HepG2 (cell line): ENCODE data around the gene PDLIM7. TPM values are rescaled to one million over a fixed set of nuclear protein-coding genes. Genes with fewer than 3 reads are reported as not detected.

Experiments used
- ADNP ChIP-seq: sonication (generic); formaldehyde crosslinking; IDR thresholded peaks from 2 replicates; pipeline ENCODE4 v1.4.0; 2020; ENCODE audit warnings: missing genetic modification reagents
- ASH2L ChIP-seq: fragments of 300-600, 200-600 bp; sonication (generic); IDR thresholded peaks from 2 replicates; pipeline ENCODE4 v1.7.0; 2017; ENCODE audit warnings: low read depth, mild to moderate bottlenecking, moderate library complexity, mixed read lengths, low read length; ENCODE audit not compliant: insufficient read length
- FOXO1 ChIP-seq: sonication (generic); formaldehyde crosslinking; IDR thresholded peaks from 2 replicates; pipeline ENCODE4 v1.4.0; 2020; ENCODE audit warnings: missing genetic modification reagents
- KAT7 ChIP-seq: IDR thresholded peaks from 2 replicates; pipeline ENCODE4 v1.6.1; 2018; ENCODE audit warnings: borderline replicate concordance, missing compliant biosample characterization
- MED13 ChIP-seq: sonication (generic); formaldehyde crosslinking; IDR thresholded peaks from 2 replicates; pipeline ENCODE4 v1.5.0; 2020; ENCODE audit warnings: missing genetic modification reagents
- SNAPC2 ChIP-seq: sonication (generic); formaldehyde crosslinking; IDR thresholded peaks from 2 replicates; pipeline ENCODE4 v1.8.1; 2022; ENCODE audit warnings: mild to moderate bottlenecking, missing genetic modification reagents
- ZMAT3 ChIP-seq: sonication (generic); formaldehyde crosslinking; conservative IDR thresholded peaks from 2 replicates; pipeline ENCODE4 v1.7.0; 2021; ENCODE audit warnings: missing genetic modification reagents
- ZNF256 ChIP-seq: sonication (generic); formaldehyde crosslinking; conservative IDR thresholded peaks from 2 replicates; pipeline ENCODE4 v1.4.0; 2020; ENCODE audit warnings: missing genetic modification reagents
- ZNF501 ChIP-seq: sonication (generic); formaldehyde crosslinking; IDR thresholded peaks from 2 replicates; pipeline ENCODE4 v1.5.1; 2020; ENCODE audit warnings: mild to moderate bottlenecking, moderate library complexity, missing genetic modification reagents
- ZNF563 ChIP-seq: sonication (generic); formaldehyde crosslinking; IDR thresholded peaks from 2 replicates; pipeline ENCODE4 v1.8.0; 2022; ENCODE audit warnings: mild to moderate bottlenecking, moderate library complexity, missing genetic modification reagents
- ZNF564 ChIP-seq: sonication (generic); formaldehyde crosslinking; IDR thresholded peaks from 2 replicates; pipeline ENCODE4 v1.8.1; 2023; ENCODE audit warnings: mild to moderate bottlenecking, missing genetic modification reagents
- ZNF674 ChIP-seq: sonication (generic); formaldehyde crosslinking; IDR thresholded peaks from 2 replicates; pipeline ENCODE4 v1.5.0; 2020; ENCODE audit warnings: low read depth, mild to moderate bottlenecking, missing genetic modification reagents
- ZNF883 ChIP-seq: sonication (generic); formaldehyde crosslinking; IDR thresholded peaks from 2 replicates; pipeline ENCODE4 v1.5.1; 2020; ENCODE audit warnings: mild to moderate bottlenecking, missing genetic modification reagents; ENCODE audit errors: not compliant biosample characterization
- polyA plus RNA-seq, 8 experiments: library from polyadenylated mRNA; depleted of rRNA in 3 of 8; stranded (reverse) in 7 of 8; unstranded in 1 of 8; fragments of >200 nt; fragmentation: Illumina TruSeq in 4 of 8; extraction: Trizol in 4 of 8; gene quantifications; 2 replicates each; pipeline versions ENCODE4 v1.2.1 to v1.2.3, GENCODE V29; 2011 to 2016; ENCODE audit warnings: low read depth in 4 of 8, missing spikeins in 1 of 8, mixed read lengths in 1 of 8; ENCODE audit not compliant: insufficient read depth in 1 of 8
- total RNA-seq, 5 experiments: library from RNA; depleted of rRNA; stranded (reverse); fragments of >200 nt; fragmentation: Illumina TruSeq; extraction: Trizol; gene quantifications; 2 replicates each; pipeline ENCODE4 v1.2.3, GENCODE V29; 2016; ENCODE audit warnings: low read depth in 1 of 5
- TF ChIP-seq, protein P1 (sequence below): sonication (generic); formaldehyde crosslinking; IDR thresholded peaks from 2 replicates; pipeline ENCODE4 v1.5.0; 2020; ENCODE audit warnings: mild to moderate bottlenecking, missing genetic modification reagents, borderline replicate concordance
- TF ChIP-seq, protein P2 (sequence below): IDR thresholded peaks from 2 replicates; pipeline ENCODE4 v1.6.1; 2012; ENCODE audit warnings: low read depth, low read length, improper control_type of control experiment
- TF ChIP-seq, protein P3 (sequence below): sonication (generic); formaldehyde crosslinking; IDR thresholded peaks from 2 replicates; pipeline ENCODE4 v1.4.0; 2020; ENCODE audit warnings: missing genetic modification reagents, borderline replicate concordance

The PDLIM7 gene
- total and polyA plus RNA-seq, 2 of the 13 experiments (the other 11 are each of a cell fraction or from before 2014, with no cell fraction given) = 21.1 to 31.3 TPM

DNA sequence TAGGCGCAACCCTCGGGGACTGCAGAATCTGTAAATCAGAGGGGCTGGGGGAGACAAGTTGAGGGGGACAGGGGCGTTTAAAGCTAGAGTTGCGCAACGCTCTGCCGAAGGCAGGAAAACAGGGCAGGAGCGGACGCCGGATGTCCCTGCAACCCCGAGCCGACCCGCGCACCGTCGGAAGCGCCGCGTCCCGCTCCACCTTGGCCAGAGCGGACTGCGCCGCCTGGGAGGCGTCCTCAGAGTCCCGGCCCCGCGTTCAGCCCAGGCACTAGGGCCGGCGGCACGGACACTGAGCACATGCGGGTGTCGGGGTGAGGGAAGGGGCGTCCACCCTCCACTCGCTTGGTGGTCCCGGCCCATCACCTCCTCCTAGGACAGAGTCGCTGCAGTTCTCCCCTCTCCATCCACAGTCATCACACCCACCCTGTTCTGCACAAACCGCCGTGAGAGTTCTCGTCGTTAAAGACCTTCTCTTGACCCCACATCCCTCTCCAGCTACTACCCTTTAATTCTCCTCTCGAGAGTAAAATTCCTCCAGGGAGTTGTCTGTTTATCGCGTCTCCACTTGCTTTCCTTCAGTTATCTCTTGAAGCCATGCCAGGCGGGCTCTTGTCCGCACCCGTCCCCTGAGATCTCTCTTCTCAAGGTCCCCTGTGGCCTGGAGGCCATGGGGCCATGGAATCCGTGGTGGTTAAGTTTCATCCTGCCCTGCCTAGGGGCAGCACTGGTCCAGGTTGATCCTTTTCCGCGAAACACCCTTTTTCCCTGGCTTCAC, 796 bp upstream of the PDLIM7 start (continued):
- TF ChIP-seq, protein P1, sequence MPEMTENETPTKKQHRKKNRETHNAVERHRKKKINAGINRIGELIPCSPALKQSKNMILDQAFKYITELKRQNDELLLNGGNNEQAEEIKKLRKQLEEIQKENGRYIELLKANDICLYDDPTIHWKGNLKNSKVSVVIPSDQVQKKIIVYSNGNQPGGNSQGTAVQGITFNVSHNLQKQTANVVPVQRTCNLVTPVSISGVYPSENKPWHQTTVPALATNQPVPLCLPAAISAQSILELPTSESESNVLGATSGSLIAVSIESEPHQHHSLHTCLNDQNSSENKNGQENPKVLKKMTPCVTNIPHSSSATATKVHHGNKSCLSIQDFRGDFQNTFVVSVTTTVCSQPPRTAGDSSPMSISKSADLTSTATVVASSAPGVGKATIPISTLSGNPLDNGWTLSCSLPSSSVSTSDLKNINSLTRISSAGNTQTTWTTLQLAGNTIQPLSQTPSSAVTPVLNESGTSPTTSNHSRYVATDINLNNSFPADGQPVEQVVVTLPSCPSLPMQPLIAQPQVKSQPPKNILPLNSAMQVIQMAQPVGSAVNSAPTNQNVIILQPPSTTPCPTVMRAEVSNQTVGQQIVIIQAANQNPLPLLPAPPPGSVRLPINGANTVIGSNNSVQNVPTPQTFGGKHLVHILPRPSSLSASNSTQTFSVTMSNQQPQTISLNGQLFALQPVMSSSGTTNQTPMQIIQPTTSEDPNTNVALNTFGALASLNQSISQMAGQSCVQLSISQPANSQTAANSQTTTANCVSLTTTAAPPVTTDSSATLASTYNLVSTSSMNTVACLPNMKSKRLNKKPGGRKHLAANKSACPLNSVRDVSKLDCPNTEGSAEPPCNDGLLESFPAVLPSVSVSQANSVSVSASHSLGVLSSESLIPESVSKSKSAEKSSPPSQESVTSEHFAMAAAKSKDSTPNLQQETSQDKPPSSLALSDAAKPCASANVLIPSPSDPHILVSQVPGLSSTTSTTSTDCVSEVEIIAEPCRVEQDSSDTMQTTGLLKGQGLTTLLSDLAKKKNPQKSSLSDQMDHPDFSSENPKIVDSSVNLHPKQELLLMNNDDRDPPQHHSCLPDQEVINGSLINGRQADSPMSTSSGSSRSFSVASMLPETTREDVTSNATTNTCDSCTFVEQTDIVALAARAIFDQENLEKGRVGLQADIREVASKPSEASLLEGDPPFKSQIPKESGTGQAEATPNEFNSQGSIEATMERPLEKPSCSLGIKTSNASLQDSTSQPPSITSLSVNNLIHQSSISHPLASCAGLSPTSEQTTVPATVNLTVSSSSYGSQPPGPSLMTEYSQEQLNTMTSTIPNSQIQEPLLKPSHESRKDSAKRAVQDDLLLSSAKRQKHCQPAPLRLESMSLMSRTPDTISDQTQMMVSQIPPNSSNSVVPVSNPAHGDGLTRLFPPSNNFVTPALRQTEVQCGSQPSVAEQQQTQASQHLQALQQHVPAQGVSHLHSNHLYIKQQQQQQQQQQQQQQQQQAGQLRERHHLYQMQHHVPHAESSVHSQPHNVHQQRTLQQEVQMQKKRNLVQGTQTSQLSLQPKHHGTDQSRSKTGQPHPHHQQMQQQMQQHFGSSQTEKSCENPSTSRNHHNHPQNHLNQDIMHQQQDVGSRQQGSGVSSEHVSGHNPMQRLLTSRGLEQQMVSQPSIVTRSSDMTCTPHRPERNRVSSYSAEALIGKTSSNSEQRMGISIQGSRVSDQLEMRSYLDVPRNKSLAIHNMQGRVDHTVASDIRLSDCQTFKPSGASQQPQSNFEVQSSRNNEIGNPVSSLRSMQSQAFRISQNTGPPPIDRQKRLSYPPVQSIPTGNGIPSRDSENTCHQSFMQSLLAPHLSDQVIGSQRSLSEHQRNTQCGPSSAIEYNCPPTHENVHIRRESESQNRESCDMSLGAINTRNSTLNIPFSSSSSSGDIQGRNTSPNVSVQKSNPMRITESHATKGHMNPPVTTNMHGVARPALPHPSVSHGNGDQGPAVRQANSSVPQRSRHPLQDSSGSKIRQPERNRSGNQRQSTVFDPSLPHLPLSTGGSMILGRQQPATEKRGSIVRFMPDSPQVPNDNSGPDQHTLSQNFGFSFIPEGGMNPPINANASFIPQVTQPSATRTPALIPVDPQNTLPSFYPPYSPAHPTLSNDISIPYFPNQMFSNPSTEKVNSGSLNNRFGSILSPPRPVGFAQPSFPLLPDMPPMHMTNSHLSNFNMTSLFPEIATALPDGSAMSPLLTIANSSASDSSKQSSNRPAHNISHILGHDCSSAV (CRISPR knock-in tag) = no peak
- 0 out of 2 replicates have a peak, but pooled peaks have one; percentile 67 for TF ChIP-seq ZNF564
- peak; percentile 13; the same call in 1 of the 2 replicates for TF ChIP-seq ZNF563 (CRISPR knock-in tag)
- TF ChIP-seq ZNF674 (CRISPR knock-in tag) = no peak
- no peak for TF ChIP-seq ZNF883
- TF ChIP-seq MED13 (CRISPR knock-in tag) = 0 out of 2 replicates have a peak, but pooled peaks have one; percentile 19
- TF ChIP-seq SNAPC2 = no peak
- TF ChIP-seq, protein P2, sequence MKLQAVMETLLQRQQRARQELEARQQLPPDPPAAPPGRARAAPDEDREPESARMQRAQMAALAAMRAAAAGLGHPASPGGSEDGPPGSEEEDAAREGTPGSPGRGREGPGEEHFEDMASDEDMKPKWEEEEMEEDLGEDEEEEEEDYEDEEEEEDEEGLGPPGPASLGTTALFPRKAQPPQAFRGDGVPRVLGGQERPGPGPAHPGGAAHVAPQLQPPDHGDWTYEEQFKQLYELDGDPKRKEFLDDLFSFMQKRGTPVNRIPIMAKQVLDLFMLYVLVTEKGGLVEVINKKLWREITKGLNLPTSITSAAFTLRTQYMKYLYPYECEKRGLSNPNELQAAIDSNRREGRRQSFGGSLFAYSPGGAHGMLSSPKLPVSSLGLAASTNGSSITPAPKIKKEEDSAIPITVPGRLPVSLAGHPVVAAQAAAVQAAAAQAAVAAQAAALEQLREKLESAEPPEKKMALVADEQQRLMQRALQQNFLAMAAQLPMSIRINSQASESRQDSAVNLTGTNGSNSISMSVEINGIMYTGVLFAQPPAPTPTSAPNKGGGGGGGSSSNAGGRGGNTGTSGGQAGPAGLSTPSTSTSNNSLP = no peak
- TF ChIP-seq ZNF256 (CRISPR knock-in tag) = no peak
- no peak for TF ChIP-seq ASH2L
- TF ChIP-seq KAT7 (CRISPR knock-in tag) = no peak
- no peak for TF ChIP-seq ZMAT3 (CRISPR knock-in tag)
- TF ChIP-seq FOXO1 (CRISPR knock-in tag) = no peak
- TF ChIP-seq ADNP (CRISPR knock-in tag) = no peak
- peak; percentile 8; the same call in 1 of the 2 replicates for TF ChIP-seq ZNF501 (CRISPR knock-in tag)
- TF ChIP-seq, protein P3, sequence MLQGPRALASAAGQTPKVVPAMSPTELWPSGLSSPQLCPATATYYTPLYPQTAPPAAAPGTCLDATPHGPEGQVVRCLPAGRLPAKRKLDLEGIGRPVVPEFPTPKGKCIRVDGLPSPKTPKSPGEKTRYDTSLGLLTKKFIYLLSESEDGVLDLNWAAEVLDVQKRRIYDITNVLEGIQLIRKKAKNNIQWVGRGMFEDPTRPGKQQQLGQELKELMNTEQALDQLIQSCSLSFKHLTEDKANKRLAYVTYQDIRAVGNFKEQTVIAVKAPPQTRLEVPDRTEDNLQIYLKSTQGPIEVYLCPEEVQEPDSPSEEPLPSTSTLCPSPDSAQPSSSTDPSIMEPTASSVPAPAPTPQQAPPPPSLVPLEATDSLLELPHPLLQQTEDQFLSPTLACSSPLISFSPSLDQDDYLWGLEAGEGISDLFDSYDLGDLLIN (CRISPR knock-in tag) = no peak
